ENCODE data around the gene RAPGEF6. TPM values are rescaled to one million over a fixed set of nuclear protein-coding genes. Genes with fewer than 3 reads are reported as not detected.

The RAPGEF6 gene
- total and polyA plus RNA-seq, 2 of the 4 experiments (the other 2 are of a cell fraction), result 5.8 to 18.8 TPM

DNA sequence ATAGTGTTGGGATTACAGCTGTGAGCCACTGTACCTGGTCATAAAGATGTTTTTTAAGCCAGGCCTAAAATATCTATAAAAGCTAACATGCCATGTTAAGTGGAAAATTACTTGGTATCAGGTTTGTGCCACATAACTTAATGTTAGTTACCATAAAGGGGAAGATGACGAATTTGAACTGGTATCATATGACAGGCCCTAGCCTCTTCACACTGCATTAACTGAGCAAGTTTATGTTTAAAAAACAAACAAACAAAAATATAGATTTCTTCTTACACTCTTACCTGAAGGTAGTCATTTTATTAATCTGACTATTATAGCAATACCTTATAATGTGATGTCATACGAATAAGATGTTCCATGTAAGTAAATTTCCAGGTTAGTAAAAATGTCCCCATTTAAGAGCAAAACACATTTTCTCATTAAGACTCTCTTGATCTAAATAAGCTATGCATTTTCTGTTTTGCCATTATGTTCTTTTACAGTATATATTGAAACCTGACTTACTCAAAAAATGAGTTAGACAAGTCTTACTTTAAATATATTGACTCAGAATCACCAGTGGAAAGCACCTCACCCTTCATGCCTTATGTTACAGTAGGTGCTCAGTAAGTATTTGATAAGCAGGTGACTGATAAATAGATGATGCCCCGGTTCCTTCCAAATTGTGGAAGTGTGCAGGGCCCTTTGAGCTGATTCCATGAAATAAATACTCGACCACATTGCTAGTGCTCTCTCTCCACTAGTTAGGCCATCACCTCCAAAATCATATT is 245.7 kb downstream of the RAPGEF6 start (continued):
- TF ChIP-seq RFX5 (IDR thresholded peaks at IDR 0.05; ENCODE audit: low read depth, low read length), result no peak

DNA sequence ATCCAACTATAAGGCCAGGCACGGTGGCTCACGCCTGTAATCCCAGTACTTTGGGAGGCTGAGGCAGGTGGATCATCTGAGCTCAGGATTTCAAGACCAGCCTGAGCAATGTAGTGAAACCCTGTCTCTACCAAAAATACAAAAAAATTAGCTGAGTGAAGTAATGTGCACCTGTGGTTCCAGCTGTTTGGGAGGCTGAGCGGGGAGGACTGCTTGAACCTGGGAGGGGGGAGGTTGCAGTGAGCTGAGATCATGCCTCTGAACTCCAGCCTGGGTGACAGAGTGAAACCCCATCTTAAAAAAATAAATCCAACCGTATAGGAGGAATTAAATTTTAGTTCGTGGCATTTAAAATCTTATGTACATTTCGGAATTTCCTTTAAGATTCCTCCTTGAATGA is 247.8 kb downstream of the RAPGEF6 start:
- peaks cover 3% of the 10 kb centered on the region; the same call in 1 of the 2 replicates for H4K20me1 ChIP-seq (ENCODE audit: insufficient read depth, low read length)
- no peak overlapping the region for H3K18ac ChIP-seq (ENCODE audit: low read depth, low read length)
- no peak overlapping the region for H3K4me2 ChIP-seq (ENCODE audit: low read depth, low read length)
- H3K9ac ChIP-seq (ENCODE audit: low read depth, low read length), result no peak overlapping the region
- no peak overlapping the region for H2BK120ac ChIP-seq (ENCODE audit: low read depth, low read length)
- no peak overlapping the region for H2AK5ac ChIP-seq (ENCODE audit: low read depth, low read length)
- H4K8ac ChIP-seq (ENCODE audit: low read depth in 2 of 2, low read length in 2 of 2), result no peak overlapping the region
- no peak overlapping the region for H4K5ac ChIP-seq (ENCODE audit: low read depth, low read length)
- H3K4me1 ChIP-seq (ENCODE audit: control insufficient read depth, insufficient read depth, low read length), result peaks cover 3% of the 10 kb centered on the region; the same call in 1 of the 2 replicates
- DNase-seq (no peak), ATAC-seq (ENCODE audit: low read depth) (no peak)
- no peak overlapping the region for H3K4me3 ChIP-seq (ENCODE audit: insufficient read depth, low read depth, low read length)
- H3K36me3 ChIP-seq (ENCODE audit: control insufficient read depth, insufficient read depth, low read length), result peaks cover 10% of the 10 kb centered on the region
- TF ChIP-seq CHD1 (IDR thresholded peaks at IDR 0.05; ENCODE audit: low read depth, low read length) (no peak), RFX5 (IDR thresholded peaks at IDR 0.05; ENCODE audit: low read depth, low read length) (no peak), MAFK (IDR thresholded peaks at IDR 0.05; ENCODE audit: low read depth, low read length) (no peak), USF2 (IDR thresholded peaks at IDR 0.05; ENCODE audit: low read depth, low read length) (no peak), CEBPB (IDR thresholded peaks at IDR 0.05; ENCODE audit: low read depth, low read length) (no peak), RCOR1 (IDR thresholded peaks at IDR 0.05; ENCODE audit: insufficient replicate concordance, low read length) (no peak), FOS (IDR thresholded peaks at IDR 0.05; ENCODE audit: low read depth, low read length) (no peak), RAD21 (IDR thresholded peaks at IDR 0.05; ENCODE audit: low read length) (no peak), NFE2L2 (IDR thresholded peaks at IDR 0.05; ENCODE audit: low read depth, low read length) (no peak)
- TF ChIP-seq, protein P1, sequence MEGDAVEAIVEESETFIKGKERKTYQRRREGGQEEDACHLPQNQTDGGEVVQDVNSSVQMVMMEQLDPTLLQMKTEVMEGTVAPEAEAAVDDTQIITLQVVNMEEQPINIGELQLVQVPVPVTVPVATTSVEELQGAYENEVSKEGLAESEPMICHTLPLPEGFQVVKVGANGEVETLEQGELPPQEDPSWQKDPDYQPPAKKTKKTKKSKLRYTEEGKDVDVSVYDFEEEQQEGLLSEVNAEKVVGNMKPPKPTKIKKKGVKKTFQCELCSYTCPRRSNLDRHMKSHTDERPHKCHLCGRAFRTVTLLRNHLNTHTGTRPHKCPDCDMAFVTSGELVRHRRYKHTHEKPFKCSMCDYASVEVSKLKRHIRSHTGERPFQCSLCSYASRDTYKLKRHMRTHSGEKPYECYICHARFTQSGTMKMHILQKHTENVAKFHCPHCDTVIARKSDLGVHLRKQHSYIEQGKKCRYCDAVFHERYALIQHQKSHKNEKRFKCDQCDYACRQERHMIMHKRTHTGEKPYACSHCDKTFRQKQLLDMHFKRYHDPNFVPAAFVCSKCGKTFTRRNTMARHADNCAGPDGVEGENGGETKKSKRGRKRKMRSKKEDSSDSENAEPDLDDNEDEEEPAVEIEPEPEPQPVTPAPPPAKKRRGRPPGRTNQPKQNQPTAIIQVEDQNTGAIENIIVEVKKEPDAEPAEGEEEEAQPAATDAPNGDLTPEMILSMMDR (conservative IDR thresholded peaks at IDR 0.05; ENCODE audit: low read depth, low read length), result no peak
- H3K79me1 ChIP-seq (ENCODE audit: low read depth in 1 of 2, low read length in 2 of 2), result peaks cover 18 to 38% of the 10 kb centered on the region in 2 experiments
- POLR2A ChIA-PET (ENCODE audit: unreplicated experiment), result no interaction called here
- intact Hi-C loops (cut with micrococcal nuclease), result loop anchor here (5.0 kb wide), 1 partner anchor 225 kb away; no protein-coding TSS in a partner anchor
- peaks cover 3% of the 10 kb centered on the region; the same call in 1 of the 2 replicates for H3K9me1 ChIP-seq (ENCODE audit: insufficient read depth, low read length)
- no peak overlapping the region for H3K56ac ChIP-seq (ENCODE audit: extremely low read depth, insufficient read depth, low read length)
- no peak overlapping the region for H3K14ac ChIP-seq (replicated peaks; ENCODE audit: low read depth, low read length)
- H3K27ac ChIP-seq (ENCODE audit: insufficient read depth, low read length), result no peak overlapping the region
- no peaks in the 10 kb centered on the region for H3K27me3 ChIP-seq (ENCODE audit: control insufficient read depth, insufficient read depth, low read length)
- no peak overlapping the region for H2AFZ ChIP-seq (replicated peaks; ENCODE audit: low read length, poor library complexity)
- BruUV-seq (replicated peaks), result no TSS peak
- H3K4ac ChIP-seq (ENCODE audit: low read depth, low read length), result no peak overlapping the region
- dilution Hi-C loops (cut with HindIII; ENCODE audit: low sequenced_read_pairs, unreplicated experiment), result no loop called here
- no peak overlapping the region for H2BK20ac ChIP-seq (ENCODE audit: low read depth, low read length)
- WGBS, 2 experiments (ENCODE audit: extremely low coverage in 2 of 2, insufficient read length in 1 of 2), result no CpG with 5 or more reads among the region's 6 CpGs
- H4K91ac ChIP-seq (ENCODE audit: insufficient read depth, low read depth, low read length), result no peak overlapping the region
- H2BK15ac ChIP-seq (ENCODE audit: low read depth, low read length), result no peak overlapping the region
- CTCF ChIA-PET, result no interaction called here
- H3K9me3 ChIP-seq (ENCODE audit: control insufficient read depth, insufficient read depth, low read length), result no peaks in the 10 kb centered on the region
- no peak overlapping the region for H2AK9ac ChIP-seq (replicated peaks; ENCODE audit: low read depth, low read length, poor library complexity)
- H2BK5ac ChIP-seq (ENCODE audit: low read depth, low read length, poor library complexity, severe bottlenecking), result no peak overlapping the region
- in situ Hi-C loops (cut with MboI; ENCODE audit: low sequenced_read_pairs), result loop anchor here (10.0 kb wide), 1 partner anchor 222 kb away; the partner anchor contains the start of gene HINT1
- no peak overlapping the region for H3K23ac ChIP-seq (ENCODE audit: low read depth, low read length)

Data from IMR-90 (cell line).